Measurements from ENCODE around the gene ACKR1.

GRCh38 chr1:159250638-159251216 lies 46.1 kb downstream of the ACKR1 start:
- TF ChIP-seq CTCF (IDR thresholded peaks at IDR 0.05; ENCODE audit: low read depth, low read length) (peak; percentile 18), EZH2phosphoT487 (IDR thresholded peaks at IDR 0.05; ENCODE audit: low read depth) (no peak)
